HL-60/S4 treated with phorbol 12-myristate 13-acetate at 8.2 ng/mL for 4 days and 3 days (cell line): Measurements from ENCODE around the gene KLF6.
"Not testable (repeated sequence)": the region's sequence is repeated elsewhere in the genome, so short reads cannot be mapped to it uniquely, and the experiment has no call there.

Source experiments
- in situ Hi-C: fragments of 300-500 bp; cut with MboI; formaldehyde crosslinking; loops from 2 replicates; pipeline ENCODE4 v1.15.0; 2022; ENCODE audit warnings: low sequenced_read_pairs

Gene KLF6

DNA sequence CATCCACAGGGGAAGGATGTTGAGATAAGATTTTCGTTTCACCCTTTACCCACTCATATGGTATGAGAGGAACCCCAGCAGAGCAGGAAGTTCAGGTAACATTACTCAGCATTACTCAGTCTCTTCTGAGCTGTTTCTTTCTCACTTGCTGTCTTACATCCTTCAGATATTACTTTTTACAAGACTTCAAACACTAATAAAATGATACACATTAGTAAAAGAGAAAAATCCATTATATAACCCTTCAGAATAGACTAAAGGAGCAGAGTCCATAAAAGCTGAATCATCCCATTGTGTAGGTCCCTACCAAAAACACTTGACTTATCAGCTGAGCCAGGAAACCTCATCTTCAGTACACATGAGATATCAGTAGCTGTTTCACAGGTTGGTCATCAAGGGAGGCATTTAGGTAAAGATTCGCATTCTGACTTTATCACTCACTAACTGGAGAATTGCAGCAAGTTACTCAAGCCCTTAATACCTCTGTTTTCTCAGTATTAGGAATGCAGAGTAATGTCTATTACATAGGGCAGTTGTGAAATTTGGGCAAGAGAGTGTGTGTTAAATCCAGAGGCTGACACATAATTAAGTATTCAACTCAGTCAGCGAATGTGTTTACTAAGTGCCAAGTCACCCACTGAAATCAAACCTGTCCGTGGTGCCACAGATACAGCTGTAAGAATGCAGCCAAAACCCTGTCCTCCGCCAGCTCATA is 44.7 kb downstream of the KLF6 start:
- in situ Hi-C loops, result no loop called here

GRCh38 chr10:3738855-3739350 is 46.1 kb downstream of the KLF6 start:
- in situ Hi-C loops, result no loop called here

DNA sequence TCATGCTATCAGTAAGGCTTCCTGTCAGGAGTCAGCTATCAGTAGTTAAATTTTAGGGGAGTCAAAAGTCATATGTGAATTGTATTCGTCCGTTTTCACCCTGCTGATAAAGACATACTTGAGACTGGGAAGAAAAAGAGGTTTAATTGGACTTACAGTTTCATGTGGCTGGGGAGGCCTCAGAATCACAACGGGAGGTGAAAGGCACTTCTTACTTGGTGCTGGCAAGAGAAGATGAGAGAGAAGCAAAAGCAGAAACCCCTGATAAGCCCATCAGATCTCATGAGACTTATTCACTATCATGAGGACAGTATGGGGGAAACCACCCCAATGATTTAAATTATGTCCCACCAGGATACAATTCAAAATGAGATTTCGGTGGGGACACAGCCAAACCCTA is 47.1 kb downstream of the KLF6 start:
- in situ Hi-C loops, result no loop called here

GRCh38 chr10:3735175-3735574 is 49.8 kb downstream of the KLF6 start:
- in situ Hi-C loops, result no loop called here

DNA sequence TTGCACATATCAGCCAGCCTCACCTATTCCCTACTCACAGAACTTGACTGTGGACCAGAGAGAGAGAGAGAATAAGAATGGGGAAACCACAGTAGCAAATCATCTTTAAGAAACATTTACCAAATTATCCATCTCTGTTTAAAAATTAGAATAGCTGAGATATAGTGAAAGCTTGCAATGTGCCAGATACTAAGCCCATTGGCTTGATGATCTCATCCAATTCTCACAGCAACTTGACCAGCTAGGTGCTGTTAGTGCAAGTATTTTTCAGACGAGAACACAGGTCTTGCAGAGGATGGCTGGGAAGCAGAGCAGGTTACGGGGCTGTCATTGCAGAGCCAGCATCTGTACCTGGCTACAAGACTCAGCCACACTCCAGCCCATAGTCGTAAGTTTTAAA is 50.9 kb downstream of the KLF6 start:
- in situ Hi-C loops, result no loop called here

DNA sequence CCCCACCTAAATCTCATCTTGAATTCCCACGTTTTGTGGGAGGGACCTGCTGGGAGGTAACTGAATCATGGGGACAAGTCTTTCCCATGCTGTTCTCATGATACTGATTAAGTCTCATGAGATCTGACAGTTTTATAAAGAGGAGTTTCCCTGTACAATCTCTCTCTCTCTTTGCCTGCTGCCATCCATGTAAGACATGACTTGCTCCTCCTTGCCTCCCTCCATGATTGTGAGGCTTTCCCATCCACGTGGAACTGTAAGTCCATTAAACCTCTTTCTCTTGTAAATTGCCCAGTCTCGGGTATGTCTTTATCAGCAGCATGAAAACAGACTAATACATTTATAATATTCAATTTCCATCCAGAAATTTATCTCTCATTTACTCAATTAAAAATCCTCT is 52.8 kb downstream of the KLF6 start:
- in situ Hi-C loops, result not testable (repeated sequence)

DNA sequence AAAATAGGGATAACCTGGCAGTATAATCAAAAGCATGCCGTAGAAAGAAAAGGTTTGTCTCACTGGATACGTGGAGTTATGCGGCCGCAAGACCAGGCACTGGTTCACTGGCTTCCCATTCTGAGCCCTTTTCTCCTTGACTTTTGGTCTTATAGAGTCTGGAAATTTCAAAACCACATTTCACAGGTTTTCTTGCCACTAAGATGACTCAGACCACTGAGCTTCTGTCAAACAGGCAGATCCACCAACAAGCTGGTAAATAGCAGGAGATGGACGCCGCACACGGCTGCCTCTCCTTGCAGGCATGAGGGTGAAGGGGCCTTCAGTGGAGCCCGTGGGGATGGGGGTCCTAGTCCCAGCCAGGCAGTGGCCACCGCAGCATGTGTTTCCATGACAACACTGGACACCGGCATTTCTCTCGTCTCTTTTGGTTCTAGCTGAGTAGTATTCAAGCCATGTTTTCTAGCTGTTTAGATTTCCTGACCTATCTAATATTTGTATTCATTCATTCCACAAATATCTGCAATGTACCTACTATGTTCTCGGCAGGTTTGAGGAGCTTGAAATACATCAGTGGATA is 55.5 kb downstream of the KLF6 start:
- in situ Hi-C loops, result no loop called here

DNA sequence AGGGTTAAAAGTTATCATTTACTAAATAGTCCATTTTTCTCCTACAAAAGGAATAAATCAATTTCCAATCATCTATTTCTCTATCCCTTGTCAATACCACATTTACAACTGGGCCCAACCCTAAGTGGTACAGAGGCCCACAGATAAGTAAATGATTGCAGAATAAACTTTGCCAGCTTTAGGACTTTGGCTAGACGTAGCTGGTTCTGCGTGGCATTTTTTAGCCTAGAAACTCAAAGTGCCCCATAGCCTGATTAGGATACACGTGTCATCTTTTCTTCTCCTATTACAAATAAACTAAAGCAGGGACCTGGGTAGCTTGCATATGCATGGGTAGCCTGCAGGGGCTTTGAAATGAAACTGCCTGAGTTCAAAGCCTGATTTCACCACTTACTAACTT is 56.4 kb downstream of the KLF6 start:
- in situ Hi-C loops, result no loop called here

GRCh38 chr10:3727268-3727667 is 57.7 kb downstream of the KLF6 start:
- in situ Hi-C loops, result no loop called here
